Ishikawa (cell line): ENCODE data around the gene WWTR1.

Experiments
- CEBPB ChIP-seq: IDR thresholded peaks from 2 replicates; pipeline ENCODE4 v1.6.1; 2012
- CREB1 ChIP-seq: IDR thresholded peaks from 2 replicates; pipeline ENCODE4 v1.6.1; 2012; ENCODE audit warnings: low read depth
- EGR1 ChIP-seq: IDR thresholded peaks from 2 replicates; pipeline ENCODE4 v1.6.1; 2012
- EP300 ChIP-seq: IDR thresholded peaks from 2 replicates; pipeline ENCODE4 v1.6.1; 2012; ENCODE audit warnings: borderline replicate concordance
- FOXM1 ChIP-seq: IDR thresholded peaks from 2 replicates; pipeline ENCODE4 v1.6.1; 2012; ENCODE audit warnings: low read depth, borderline replicate concordance
- MAX ChIP-seq: IDR thresholded peaks from 2 replicates; pipeline ENCODE4 v1.6.1; 2012
- NFIC ChIP-seq: IDR thresholded peaks from 2 replicates; pipeline ENCODE4 v1.6.1; 2012
- RAD21 ChIP-seq: IDR thresholded peaks from 2 replicates; pipeline ENCODE4 v1.6.1; 2012; ENCODE audit warnings: low read depth
- REST ChIP-seq: IDR thresholded peaks from 2 replicates; pipeline ENCODE4 v1.6.1; 2012; ENCODE audit warnings: low read depth, mild to moderate bottlenecking
- TAF1 ChIP-seq: IDR thresholded peaks from 2 replicates; pipeline ENCODE4 v1.6.1; 2012; ENCODE audit warnings: low read depth, mild to moderate bottlenecking
- TCF12 ChIP-seq: IDR thresholded peaks from 2 replicates; pipeline ENCODE4 v1.6.1; 2012; ENCODE audit warnings: low read depth
- TEAD4 ChIP-seq: IDR thresholded peaks from 2 replicates; pipeline ENCODE4 v1.6.1; 2012
- USF1 ChIP-seq: IDR thresholded peaks from 2 replicates; pipeline ENCODE4 v1.6.1; 2012
- YY1 ChIP-seq: IDR thresholded peaks from 2 replicates; pipeline ENCODE4 v1.6.1; 2012; ENCODE audit warnings: low read depth
- ZBTB7A ChIP-seq: IDR thresholded peaks from 2 replicates; pipeline ENCODE4 v1.6.1; 2012; ENCODE audit warnings: low read depth

WWTR1 gene

GRCh38 chr3:149621218-149622005 lies 36.4 kb downstream of the WWTR1 start:
- TF ChIP-seq EGR1 (no peak), NFIC (no peak), EP300 (no peak), CREB1 (no peak), REST (no peak), TCF12 (no peak), CEBPB (no peak), TEAD4 (no peak), TAF1 (no peak), RAD21 (no peak), MAX (no peak), ZBTB7A (no peak)

GRCh38 chr3:149620291-149621020 lies 37.4 kb downstream of the WWTR1 start:
- no peak for TF ChIP-seq USF1
- no peak for TF ChIP-seq ZBTB7A
- TF ChIP-seq EGR1 = no peak
- TF ChIP-seq TAF1 = no peak
- TF ChIP-seq TCF12 = no peak
- no peak for TF ChIP-seq REST
- TF ChIP-seq RAD21 = no peak
- TF ChIP-seq FOXM1 = no peak
- no peak for TF ChIP-seq TEAD4
- TF ChIP-seq CEBPB = no peak
- no peak for TF ChIP-seq EP300
- no peak for TF ChIP-seq MAX
- TF ChIP-seq YY1 = no peak

GRCh38 chr3:149619136-149619535 lies 38.7 kb downstream of the WWTR1 start:
- TF ChIP-seq MAX (no peak), REST (no peak), TAF1 (no peak), TEAD4 (no peak), TCF12 (no peak), USF1 (no peak), ZBTB7A (no peak), NFIC (no peak), FOXM1 (no peak), YY1 (no peak), EP300 (no peak), CEBPB (no peak), CREB1 (no peak), EGR1 (no peak)
